Activated T-cell treated with anti-CD3 and anti-CD28 coated beads, Interleukin-2, amount 50 U/mL, for 24 hours (primary cell): ENCODE data around the gene SPHK2.
"Not testable (repeated sequence)": the region's sequence is repeated elsewhere in the genome, so short reads cannot be mapped to it uniquely, and the experiment has no call there.

Source experiments
- DNase-seq: peaks from one replicate; pipeline ENCODE4 v3.0.0-alpha.2; 2020
- H3K27ac Mint-ChIP-seq: 2 replicates; pipeline ENCODE4 v1.8.0; 2020; ENCODE audit warnings: mild to moderate bottlenecking, mixed read lengths
- H3K27me3 Mint-ChIP-seq: 2 replicates; pipeline ENCODE4 v1.8.0; 2020; ENCODE audit warnings: mixed read lengths
- H3K36me3 Mint-ChIP-seq: 2 replicates; pipeline ENCODE4 v1.8.0; 2020; ENCODE audit warnings: low read depth, mixed read lengths
- H3K4me1 Mint-ChIP-seq: 2 replicates; pipeline ENCODE4 v1.8.0; 2020; ENCODE audit warnings: low read depth, mixed read lengths
- H3K4me3 Mint-ChIP-seq: 2 replicates; pipeline ENCODE4 v1.8.0; 2020; ENCODE audit warnings: mild to moderate bottlenecking, moderate library complexity, mixed read lengths
- H3K9me3 Mint-ChIP-seq: 2 replicates; pipeline ENCODE4 v1.8.0; 2020; ENCODE audit warnings: mixed read lengths

Gene SPHK2

DNA sequence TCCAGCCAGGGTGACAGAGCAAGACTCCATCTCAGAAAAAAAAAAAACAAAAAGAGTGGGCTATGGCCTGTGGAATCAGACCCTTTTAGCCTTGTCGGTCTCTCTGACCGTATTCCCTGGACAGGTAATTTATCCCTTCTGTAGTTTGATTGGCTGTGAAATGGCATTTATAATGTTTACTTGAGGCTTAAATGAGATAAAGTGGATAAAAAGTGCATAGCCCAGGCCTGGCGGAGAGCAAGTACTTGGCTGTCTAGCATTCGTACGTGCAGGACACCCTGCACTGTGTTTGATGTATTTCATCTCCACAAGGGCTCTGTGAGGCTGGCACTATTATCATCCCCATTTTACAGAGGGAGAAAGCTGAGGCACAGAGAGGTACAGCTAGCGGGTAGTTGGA is 46.5 kb downstream of the SPHK2 start:
- H3K4me1 Mint-ChIP-seq, result peaks cover 6% of the 10 kb centered on the region
- no peaks in the 10 kb centered on the region for H3K9me3 Mint-ChIP-seq
- H3K36me3 Mint-ChIP-seq, result no peaks in the 10 kb centered on the region
- DNase-seq, result no peak
- no peak overlapping the region for H3K4me3 Mint-ChIP-seq
- no peak overlapping the region for H3K27ac Mint-ChIP-seq
- H3K27me3 Mint-ChIP-seq, result no peaks in the 10 kb centered on the region

DNA sequence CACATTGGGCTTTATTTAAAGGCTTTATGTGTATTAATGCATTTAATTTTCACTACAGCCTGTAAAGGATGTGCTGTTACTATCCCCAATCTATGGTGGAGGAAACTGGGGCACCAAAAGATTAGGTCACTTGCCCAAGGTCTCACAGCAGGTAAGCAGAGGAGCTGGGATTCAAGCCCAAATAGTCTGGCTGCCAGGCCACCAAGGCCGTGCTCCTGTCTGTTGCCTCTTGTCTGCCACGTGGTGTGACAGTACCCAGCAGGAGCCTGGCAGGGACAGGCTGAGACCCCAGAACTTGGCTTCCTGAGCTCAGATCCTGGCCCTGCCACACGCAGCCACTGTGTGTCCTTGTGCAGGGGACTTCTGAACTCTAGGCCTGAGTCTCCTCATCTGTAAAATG is 49.0 kb downstream of the SPHK2 start:
- no peaks in the 10 kb centered on the region for H3K9me3 Mint-ChIP-seq
- H3K27me3 Mint-ChIP-seq, result no peaks in the 10 kb centered on the region
- H3K4me1 Mint-ChIP-seq, result no peaks in the 10 kb centered on the region
- H3K36me3 Mint-ChIP-seq, result no peaks in the 10 kb centered on the region
- DNase-seq, result no peak
- H3K4me3 Mint-ChIP-seq, result no peak overlapping the region
- no peak overlapping the region for H3K27ac Mint-ChIP-seq

DNA sequence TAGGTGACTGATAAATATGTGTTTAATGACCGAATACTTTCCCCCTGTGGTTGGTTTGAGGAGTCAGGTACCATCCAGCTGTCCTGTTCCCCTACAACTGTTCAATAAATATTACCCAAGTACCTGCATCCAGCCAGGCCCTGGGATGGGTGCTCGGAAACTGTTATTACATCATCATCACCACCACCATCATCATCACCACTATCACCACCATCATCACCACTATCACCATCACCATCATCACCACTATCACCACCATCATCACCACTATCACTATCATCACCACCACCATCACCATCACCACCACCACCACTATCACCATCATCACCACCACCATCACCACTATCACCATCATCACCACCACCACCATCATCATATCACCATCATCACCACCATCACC is 49.5 kb downstream of the SPHK2 start:
- H3K27ac Mint-ChIP-seq, result no peak overlapping the region
- H3K4me1 Mint-ChIP-seq, result no peaks in the 10 kb centered on the region
- no peaks in the 10 kb centered on the region for H3K27me3 Mint-ChIP-seq
- no peaks in the 10 kb centered on the region for H3K9me3 Mint-ChIP-seq
- no peaks in the 10 kb centered on the region for H3K36me3 Mint-ChIP-seq
- no peak for DNase-seq
- no peak overlapping the region for H3K4me3 Mint-ChIP-seq

DNA sequence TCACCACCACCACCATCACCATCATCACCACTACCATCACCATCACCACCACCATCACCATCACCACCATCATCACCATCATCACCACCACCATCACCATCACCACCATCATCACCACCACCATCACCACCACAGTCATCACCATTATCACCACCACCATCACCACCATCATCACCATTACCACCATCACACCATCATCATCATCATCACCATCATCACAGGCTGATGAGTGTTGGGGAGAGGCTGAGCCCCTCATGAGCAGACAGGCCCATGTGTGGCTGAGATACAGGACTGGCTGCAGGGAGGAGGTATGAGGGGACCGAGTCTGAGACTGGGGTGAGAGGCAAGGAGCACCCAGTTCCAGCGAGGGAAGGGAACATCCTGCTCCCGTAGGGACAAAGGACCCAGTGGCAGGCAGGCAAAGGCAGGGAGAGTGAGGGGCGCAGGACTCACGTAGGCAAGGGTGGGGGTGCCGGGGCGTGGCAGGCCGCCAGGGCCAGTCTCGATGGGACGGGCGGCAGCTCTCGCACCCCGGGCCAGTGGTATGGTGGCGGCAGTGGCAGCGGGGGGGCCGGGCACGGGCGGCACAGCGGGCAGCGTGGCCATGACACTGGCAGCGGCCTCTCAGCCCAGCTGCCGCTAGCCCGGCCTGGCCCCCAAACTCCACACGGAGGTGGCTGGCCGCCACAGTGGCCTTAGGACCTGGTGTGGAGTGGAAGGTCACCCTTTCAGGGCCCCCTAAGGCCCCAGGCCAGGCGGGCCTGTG is 50.8 kb downstream of the SPHK2 start:
- Mint-ChIP-seq H3K27me3 (no peaks in the 10 kb centered on the region), H3K9me3 (no peaks in the 10 kb centered on the region), H3K4me3 (no peak overlapping the region), H3K27ac (peak overlapping the region; percentile 73), H3K36me3 (no peaks in the 10 kb centered on the region), H3K4me1 (peaks cover 1% of the 10 kb centered on the region)
- no peak for DNase-seq

DNA sequence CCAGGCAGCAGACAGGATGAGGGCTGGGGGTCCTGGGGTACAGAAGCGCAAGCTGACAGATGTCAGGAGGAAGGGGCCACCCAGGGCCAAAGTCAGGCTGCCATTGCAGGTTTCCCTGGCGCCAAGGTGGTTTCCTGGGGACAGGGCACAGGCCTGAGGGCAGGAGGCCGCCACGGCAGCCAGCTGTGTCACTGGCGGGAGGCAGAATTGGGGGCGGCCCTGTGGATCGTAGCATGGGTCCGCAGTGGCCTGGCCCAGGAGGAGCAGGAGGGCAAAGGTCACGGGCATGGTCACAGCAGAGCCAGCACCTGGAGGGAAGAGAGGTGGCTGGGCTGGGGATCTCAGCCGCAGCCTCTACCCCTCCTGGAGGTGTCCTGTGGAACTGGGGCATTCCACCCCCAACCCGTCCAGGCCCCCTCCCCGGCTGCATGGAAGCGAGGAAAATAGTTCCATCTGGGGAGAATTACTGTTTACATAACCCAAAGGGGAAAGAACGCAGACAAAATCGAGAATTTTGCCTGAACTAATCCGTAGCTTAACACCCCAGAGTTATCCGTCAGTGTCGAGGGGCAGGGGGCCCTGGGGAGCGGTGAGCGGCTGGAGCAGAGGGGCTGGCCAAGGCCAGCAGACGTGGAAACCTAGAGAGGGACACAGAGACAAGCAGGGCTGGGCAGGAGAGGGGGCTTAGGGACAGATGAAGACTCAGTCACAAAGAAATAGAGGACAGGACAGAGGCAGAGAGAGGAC is 51.6 kb downstream of the SPHK2 start:
- H3K4me1 Mint-ChIP-seq, result peaks cover 6% of the 10 kb centered on the region
- no peaks in the 10 kb centered on the region for H3K36me3 Mint-ChIP-seq
- no peaks in the 10 kb centered on the region for H3K9me3 Mint-ChIP-seq
- no peak overlapping the region for H3K27ac Mint-ChIP-seq
- no peak for DNase-seq
- no peaks in the 10 kb centered on the region for H3K27me3 Mint-ChIP-seq
- H3K4me3 Mint-ChIP-seq, result no peak overlapping the region

DNA sequence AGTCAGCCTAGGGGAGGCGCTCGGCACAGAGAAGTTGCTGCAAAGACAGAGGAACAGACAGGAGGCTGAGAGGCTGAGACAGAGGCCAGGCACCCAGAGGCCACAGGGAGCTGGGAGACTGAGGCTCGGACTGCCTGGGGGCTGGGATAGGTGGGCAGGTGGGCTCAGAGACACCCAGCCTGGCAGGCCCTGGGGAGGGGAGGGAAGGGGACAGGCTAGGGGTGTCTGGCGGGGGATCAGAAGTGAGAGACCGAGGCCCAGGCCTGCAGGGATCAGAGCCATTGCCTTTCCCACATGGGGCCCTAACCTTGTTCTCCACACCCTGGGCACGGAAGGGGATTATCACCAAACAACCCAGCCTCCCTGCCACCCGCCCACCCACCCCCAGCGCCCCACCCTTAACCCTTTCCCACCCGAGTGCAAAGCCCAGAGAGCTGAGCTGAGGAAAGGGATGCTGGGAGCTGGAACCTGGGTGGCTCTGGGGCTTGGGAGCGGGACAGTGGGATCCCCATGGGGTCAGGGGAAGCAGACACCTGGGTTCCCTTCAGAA is 52.2 kb downstream of the SPHK2 start:
- Mint-ChIP-seq H3K9me3 (no peaks in the 10 kb centered on the region), H3K27ac (no peak overlapping the region), H3K36me3 (no peaks in the 10 kb centered on the region), H3K27me3 (no peaks in the 10 kb centered on the region), H3K4me1 (peaks cover 6% of the 10 kb centered on the region), H3K4me3 (no peak overlapping the region)
- DNase-seq, result no peak

DNA sequence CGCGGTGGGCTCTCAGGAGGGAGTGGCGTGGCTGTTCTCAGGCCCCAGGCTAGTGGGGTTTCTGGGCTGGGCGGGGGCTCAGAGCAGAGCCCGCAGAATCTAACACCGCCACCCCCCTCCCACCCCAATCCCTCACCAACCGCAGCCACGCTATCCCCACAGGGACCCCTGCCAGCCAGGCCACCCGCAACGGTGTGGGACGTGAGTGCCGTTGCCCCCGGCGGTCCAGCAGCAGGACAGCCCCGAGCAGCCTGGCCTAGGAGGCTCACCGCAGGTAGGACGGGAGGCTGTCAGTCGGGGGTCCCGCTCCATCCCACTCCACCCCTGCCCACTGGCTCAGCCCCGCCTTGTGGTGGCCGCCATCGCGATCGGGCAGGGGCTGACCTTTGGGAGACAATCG is 53.7 kb downstream of the SPHK2 start, which contains the start of gene NTN5:
Gene NTN5, minus strand, starts transcription at position 24 of the 400 bp plus-strand sequence. CDS start 2,031 bp downstream, outside the sequence.
- H3K27me3 Mint-ChIP-seq, result no peaks in the 10 kb centered on the region
- no peaks in the 10 kb centered on the region for H3K36me3 Mint-ChIP-seq
- no peak within 1 kb of the TSS for H3K4me3 Mint-ChIP-seq
- H3K27ac Mint-ChIP-seq, result no peak within 1 kb of the TSS
- H3K9me3 Mint-ChIP-seq, result no peaks in the 10 kb centered on the region
- no peak for DNase-seq
- H3K4me1 Mint-ChIP-seq, result peaks cover 6% of the 10 kb centered on the region

DNA sequence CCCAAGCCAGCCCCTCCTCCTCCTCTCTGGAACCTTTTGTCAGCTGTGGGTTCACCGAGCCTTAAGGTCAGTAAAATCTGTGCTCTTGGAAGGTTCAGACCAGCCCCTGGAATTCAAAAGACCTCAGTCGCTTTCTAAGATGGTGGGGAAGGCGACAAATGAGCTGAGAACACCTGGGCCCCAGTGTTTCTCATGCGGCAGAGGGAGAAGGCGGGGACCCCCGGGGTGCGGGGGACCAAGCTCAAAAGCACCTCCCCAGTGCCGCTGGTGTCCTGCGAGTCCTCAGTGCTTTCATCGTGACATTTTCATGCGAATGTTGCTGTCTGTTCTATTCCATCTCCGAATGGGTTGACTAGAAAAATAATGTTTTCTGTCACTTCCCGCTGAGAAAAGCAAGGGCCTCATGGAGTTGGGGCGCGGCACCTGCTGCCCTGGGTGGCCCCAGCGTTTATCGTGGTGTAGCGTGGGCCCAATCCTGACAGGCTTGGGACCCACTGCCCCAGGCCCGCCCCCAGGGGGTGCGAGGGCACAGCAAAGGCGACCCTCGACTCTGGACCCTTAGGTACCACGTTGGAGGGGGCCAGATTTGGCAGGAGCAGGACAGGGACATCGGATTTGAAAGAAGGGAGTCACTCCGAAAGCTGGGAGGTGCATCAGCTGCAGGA is 54.3 kb downstream of the SPHK2 start:
- H3K9me3 Mint-ChIP-seq, result no peaks in the 10 kb centered on the region
- no peak for DNase-seq
- peaks cover 6% of the 10 kb centered on the region for H3K4me1 Mint-ChIP-seq

DNA sequence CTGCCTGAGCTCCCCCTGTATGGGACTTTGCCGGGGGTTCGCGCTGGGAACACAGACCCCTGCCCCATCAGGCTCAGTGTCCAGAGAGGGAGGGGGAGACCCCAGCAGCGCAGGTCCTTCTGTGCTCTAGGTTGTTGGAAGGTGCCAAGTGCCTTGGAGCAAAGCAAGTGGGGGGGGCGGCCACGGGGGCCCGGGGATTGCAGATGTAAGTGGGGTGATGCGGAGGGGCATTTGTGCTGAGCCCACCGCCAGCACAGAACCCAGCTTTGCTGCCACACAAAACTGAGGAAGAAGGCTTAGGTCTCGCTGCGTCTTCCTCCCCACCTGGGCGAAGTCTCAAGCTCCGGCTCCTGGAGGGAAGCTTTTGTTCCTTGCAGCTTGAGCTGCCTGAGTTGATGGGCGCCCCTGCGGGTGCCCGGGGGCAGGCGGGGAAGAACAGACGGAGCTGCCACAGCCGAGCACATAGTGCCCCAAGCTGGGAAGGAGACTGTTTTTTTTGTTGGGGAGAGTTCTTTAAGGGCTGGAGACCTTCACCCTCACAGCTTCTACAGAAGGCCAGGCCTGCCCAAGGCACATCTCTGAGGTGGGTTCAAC is 55.0 kb downstream of the SPHK2 start:
- Mint-ChIP-seq H3K27ac (no peak overlapping the region), H3K36me3 (no peaks in the 10 kb centered on the region), H3K4me1 (peaks cover 6% of the 10 kb centered on the region), H3K9me3 (no peaks in the 10 kb centered on the region), H3K27me3 (no peaks in the 10 kb centered on the region), H3K4me3 (no peak overlapping the region)
- DNase-seq, result no peak

More for the DNA sequence above, 54.3 kb downstream of the SPHK2 start:
- Mint-ChIP-seq H3K27ac (no peak overlapping the region), H3K4me3 (no peak overlapping the region), H3K36me3 (no peaks in the 10 kb centered on the region), H3K27me3 (no peaks in the 10 kb centered on the region)

DNA sequence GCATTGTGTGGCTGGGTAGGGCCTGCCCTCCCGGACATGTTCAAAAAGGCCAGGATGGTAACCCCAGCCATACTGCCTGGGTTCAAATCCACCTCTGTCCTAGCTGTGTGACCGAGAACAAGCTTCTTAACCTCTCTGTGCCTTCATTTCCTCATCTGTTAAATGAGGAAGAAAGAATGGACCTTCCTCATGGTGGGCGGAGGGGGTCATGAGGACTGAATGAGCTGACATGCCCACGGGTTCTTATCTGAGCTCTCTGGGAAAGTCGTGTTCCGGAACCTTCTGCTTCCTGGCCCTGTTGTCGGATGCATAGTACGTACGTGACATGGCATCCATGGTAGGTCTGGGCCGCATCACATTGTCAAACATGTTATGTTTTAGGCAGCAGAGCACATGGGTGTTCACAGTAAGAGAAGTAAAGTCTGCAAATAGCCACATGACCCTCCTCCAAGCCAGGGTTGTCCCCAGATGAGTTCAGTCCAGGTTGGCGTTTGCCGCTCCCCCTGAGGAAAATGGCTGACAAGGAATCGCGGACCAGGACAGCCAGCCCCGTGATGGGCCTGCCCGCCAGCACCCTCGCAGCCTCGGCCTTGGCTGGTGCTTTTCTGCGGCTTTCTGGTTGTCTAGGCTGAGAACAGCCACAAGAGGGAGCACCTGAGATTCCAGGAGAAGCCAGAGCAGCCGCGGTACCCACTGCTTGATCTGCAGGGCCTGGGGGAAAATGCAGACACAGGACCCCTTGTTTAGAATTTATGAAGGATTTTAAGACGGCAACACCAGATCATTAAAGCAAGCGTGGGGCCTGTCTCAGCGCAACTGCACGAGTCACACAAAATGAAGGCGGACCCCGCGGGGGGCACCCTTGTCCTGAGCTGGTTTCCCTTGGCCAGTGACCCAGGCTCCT is 55.9 kb downstream of the SPHK2 start:
- H3K27me3 Mint-ChIP-seq, result no peaks in the 10 kb centered on the region
- no peak overlapping the region for H3K4me3 Mint-ChIP-seq
- H3K9me3 Mint-ChIP-seq, result no peaks in the 10 kb centered on the region
- H3K27ac Mint-ChIP-seq, result no peak overlapping the region
- DNase-seq, result peak; percentile 80
- H3K36me3 Mint-ChIP-seq, result no peaks in the 10 kb centered on the region
- H3K4me1 Mint-ChIP-seq, result peaks cover 6% of the 10 kb centered on the region

DNA sequence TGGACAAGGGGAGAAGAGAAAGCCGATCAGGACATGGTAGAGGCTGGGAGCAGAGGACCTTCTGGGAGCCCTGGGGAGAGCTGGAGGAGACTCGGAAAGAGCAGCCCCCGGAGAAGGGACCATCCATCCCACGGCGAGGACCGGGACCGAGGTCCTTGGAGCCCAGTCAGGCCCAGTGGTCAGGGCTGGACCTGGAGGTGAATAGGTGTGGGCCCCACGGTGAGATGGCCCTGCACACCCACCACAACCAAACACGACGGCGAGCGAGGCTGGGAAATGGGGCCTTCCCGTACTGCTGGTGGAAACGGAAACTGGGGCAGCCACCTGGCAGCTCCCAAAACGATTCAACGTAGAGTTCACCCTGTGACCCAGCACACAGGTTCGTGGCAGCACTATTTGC is 57.2 kb downstream of the SPHK2 start:
- H3K4me3 Mint-ChIP-seq, result no peak overlapping the region
- no peaks in the 10 kb centered on the region for H3K27me3 Mint-ChIP-seq
- DNase-seq, result no peak
- peaks cover 6% of the 10 kb centered on the region for H3K4me1 Mint-ChIP-seq
- no peak overlapping the region for H3K27ac Mint-ChIP-seq
- no peaks in the 10 kb centered on the region for H3K36me3 Mint-ChIP-seq
- no peaks in the 10 kb centered on the region for H3K9me3 Mint-ChIP-seq

DNA sequence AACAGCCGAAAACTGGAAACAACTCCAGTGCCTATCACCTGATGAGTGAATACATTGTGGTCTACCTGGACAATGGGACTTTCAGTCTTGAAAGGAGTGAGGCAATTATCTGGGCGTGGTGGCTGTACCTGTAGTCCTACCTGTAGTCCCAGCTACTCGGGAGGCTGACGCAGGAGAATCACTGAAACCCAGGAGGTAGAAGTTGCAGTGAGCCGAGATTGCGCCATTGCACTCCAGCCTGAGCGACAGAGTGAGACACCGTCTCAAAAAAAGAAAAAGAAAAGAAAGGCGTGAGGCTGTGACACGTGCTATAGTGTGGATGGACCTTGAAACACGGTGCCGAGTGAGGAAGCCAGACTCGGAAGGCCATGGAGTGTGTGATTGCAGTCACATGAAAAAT is 57.6 kb downstream of the SPHK2 start:
- Mint-ChIP-seq H3K27me3 (no peaks in the 10 kb centered on the region), H3K9me3 (no peaks in the 10 kb centered on the region), H3K36me3 (no peaks in the 10 kb centered on the region), H3K4me3 (no peak overlapping the region), H3K4me1 (peaks cover 6% of the 10 kb centered on the region), H3K27ac (no peak overlapping the region)
- DNase-seq, result no peak

DNA sequence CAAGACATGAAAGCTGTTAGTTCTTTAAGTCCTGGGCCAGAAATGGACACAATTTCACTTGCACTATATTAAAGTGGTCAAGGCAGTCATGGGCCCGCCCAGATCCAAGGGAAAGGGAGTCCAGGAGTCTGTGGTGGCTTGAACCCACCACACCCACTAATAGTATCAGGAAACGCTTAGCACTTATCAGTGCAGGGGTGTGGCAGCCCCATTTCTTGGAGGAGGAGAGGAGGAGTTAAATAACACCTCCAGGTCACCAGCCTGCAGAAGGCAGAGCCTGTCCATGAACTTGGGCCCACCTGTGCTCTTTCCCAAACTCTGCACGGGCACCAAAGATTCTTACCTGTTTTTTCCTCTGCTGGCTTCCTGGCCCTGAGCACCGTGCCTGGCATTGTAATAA is 58.9 kb downstream of the SPHK2 start:
- DNase-seq, result no peak
- Mint-ChIP-seq H3K9me3 (no peaks in the 10 kb centered on the region), H3K4me1 (peaks cover 6% of the 10 kb centered on the region), H3K4me3 (no peak overlapping the region), H3K27me3 (no peaks in the 10 kb centered on the region), H3K27ac (no peak overlapping the region), H3K36me3 (no peaks in the 10 kb centered on the region)

DNA sequence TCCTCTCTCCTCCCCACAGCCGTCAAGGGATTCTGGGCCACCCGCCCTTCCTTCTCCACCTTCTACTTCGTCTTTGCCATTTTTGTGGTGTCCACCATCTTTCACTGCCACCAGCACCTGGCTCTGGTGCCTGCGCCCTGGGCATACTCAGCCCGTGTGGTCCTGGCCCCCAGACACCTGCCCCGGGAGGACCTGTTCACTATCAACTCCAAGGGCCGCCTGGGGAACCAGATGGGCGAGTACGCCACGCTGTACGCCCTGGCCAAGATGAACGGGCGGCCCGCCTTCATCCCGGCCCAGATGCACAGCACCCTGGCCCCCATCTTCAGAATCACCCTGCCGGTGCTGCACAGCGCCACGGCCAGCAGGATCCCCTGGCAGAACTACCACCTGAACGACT is 60.7 kb downstream of the SPHK2 start:
- not testable (repeated sequence) for H3K4me1 Mint-ChIP-seq, H3K27ac Mint-ChIP-seq, H3K9me3 Mint-ChIP-seq, DNase-seq, H3K4me3 Mint-ChIP-seq, H3K27me3 Mint-ChIP-seq, H3K36me3 Mint-ChIP-seq
